Measurements from ENCODE around the gene OR4D10. TPM values are rescaled to one million over a fixed set of nuclear protein-coding genes. Genes with fewer than 3 reads are reported as not detected.

The OR4D10 gene
- total and polyA plus RNA-seq, 2 of the 8 experiments (the other 6 are each of a cell fraction or from before 2014, with no cell fraction given), result not detected

GRCh38 chr11:59448484-59448883, 24.6 kb upstream of the OR4D10 start:
- Histone ChIP-seq H3K23ac (ENCODE audit: insufficient read length) (no peak overlapping the region), H3K9ac (replicated peaks in 1 of 4; ENCODE audit: extremely low read depth in 1 of 4, low read depth in 3 of 4, low read length in 3 of 4) (no peak overlapping the region), H3K4me1 (replicated peaks in 1 of 4; ENCODE audit: control insufficient read depth in 3 of 4, insufficient read depth in 4 of 4, low read length in 3 of 4) (no peaks in the 10 kb centered on the region), H4K20me1 (replicated peaks in 1 of 2; ENCODE audit: control insufficient read depth in 1 of 2, insufficient read depth in 2 of 2, low read length in 2 of 2) (no peaks in the 10 kb centered on the region), H3K4ac (replicated peaks; ENCODE audit: insufficient read length, low read depth, low read length) (no peak overlapping the region), H2BK5ac (ENCODE audit: low read depth, low read length) (no peak overlapping the region), H2BK12ac (ENCODE audit: low read depth, low read length) (no peak overlapping the region), H3K18ac (ENCODE audit: extremely low read depth, low read length) (no peak overlapping the region), H4K8ac (ENCODE audit: extremely low read depth, insufficient read depth, low read length) (no peak overlapping the region), H2AFZ (ENCODE audit: low read length) (no peak overlapping the region), H2BK15ac (ENCODE audit: low read length) (no peak overlapping the region), H4K5ac (ENCODE audit: insufficient read length, low read depth, low read length) (no peak overlapping the region), H2BK20ac (ENCODE audit: low read length) (no peak overlapping the region), H3K4me3 (ENCODE audit: extremely low read depth in 1 of 4, insufficient read depth in 2 of 4, low read depth in 3 of 4, low read length in 4 of 4) (no peak overlapping the region), H4K91ac (replicated peaks; ENCODE audit: insufficient read length, low read length) (no peak overlapping the region), H2AK5ac (ENCODE audit: low read depth, low read length) (no peak overlapping the region), H3K4me2 (ENCODE audit: insufficient read depth in 1 of 2, low read depth in 2 of 2, low read length in 2 of 2) (no peak overlapping the region), H3K36me3 (ENCODE audit: control insufficient read depth in 2 of 4, insufficient read depth in 4 of 4, low read length in 3 of 4) (no peaks in the 10 kb centered on the region), H3K56ac (replicated peaks; ENCODE audit: insufficient read length, low read depth, low read length) (no peak overlapping the region), H3K23me2 (ENCODE audit: low read depth, low read length) (no peaks in the 10 kb centered on the region), H3K27me3 (replicated peaks in 1 of 4; ENCODE audit: control insufficient read depth in 3 of 4, extremely low read depth in 1 of 4, insufficient read depth in 3 of 4, low read length in 3 of 4) (no peaks in the 10 kb centered on the region; a peak in 1 of 7 replicates), H3K9me3 (ENCODE audit: insufficient read depth in 2 of 2, low read depth in 1 of 2, low read length in 1 of 2) (no peaks in the 10 kb centered on the region; a peak in 1 of 4 replicates), H3K27ac (ENCODE audit: low read depth, low read length) (no peak overlapping the region), H3K79me1 (ENCODE audit: low read depth, low read length) (no peaks in the 10 kb centered on the region), H2BK120ac (replicated peaks; ENCODE audit: low read depth, low read length) (no peak overlapping the region), H3K79me2 (ENCODE audit: control insufficient read depth in 1 of 2, insufficient read depth in 2 of 2, low read length in 2 of 2) (no peaks in the 10 kb centered on the region), H3K14ac (ENCODE audit: insufficient read length) (no peak overlapping the region)
- DNase-seq (ENCODE audit: low read depth in 1 of 2, low spot score in 2 of 2) (no peak), FAIRE-seq (no peak)
- ChIA-PET POLR2A (ENCODE audit: partially characterized antibody) (no interaction called here), CTCF (ENCODE audit: partially characterized antibody) (no interaction called here)
- WGBS, 2 experiments (ENCODE audit: extremely low coverage in 1 of 2, insufficient coverage in 1 of 2, insufficient read length in 1 of 2, insufficient replicate concordance in 2 of 2, low coverage in 1 of 2, low lambda C conversion rate in 2 of 2, missing lambda C conversion rate in 1 of 2), result 95% methylated on average over 2 of the region's 2 CpGs; no CpG with 5 or more reads in 1 of the 2 experiments
- TF ChIP-seq MAFK (IDR thresholded peaks at IDR 0.05; ENCODE audit: low read depth, low read length) (no peak), CTCF (IDR thresholded peaks at IDR 0.05; ENCODE audit: control extremely low read depth in 1 of 3, insufficient read depth in 1 of 3, low read depth in 1 of 3, low read length in 3 of 3) (no peak), GABPA (IDR thresholded peaks at IDR 0.05; ENCODE audit: borderline replicate concordance, insufficient read depth, low read length) (no peak), JUND (IDR thresholded peaks at IDR 0.05; ENCODE audit: low read length) (no peak), NANOG (IDR thresholded peaks at IDR 0.05; ENCODE audit: insufficient read depth, low read depth, low read length, poor library complexity, severe bottlenecking) (no peak), HDAC2 (IDR thresholded peaks at IDR 0.05; ENCODE audit: borderline replicate concordance in 1 of 2, low read depth in 2 of 2, low read length in 2 of 2) (no peak), CEBPB (IDR thresholded peaks at IDR 0.05; ENCODE audit: low read depth, low read length) (no peak), ASH2L (IDR thresholded peaks at IDR 0.05; ENCODE audit: low read length) (no peak), POLR2AphosphoS5 (IDR thresholded peaks at IDR 0.05; ENCODE audit: low read depth, low read length) (no peak), CREB1 (IDR thresholded peaks at IDR 0.05) (no peak), KDM4A (IDR thresholded peaks at IDR 0.05; ENCODE audit: low read depth, low read length, severe bottlenecking) (no peak)
- TF ChIP-seq, protein P1, sequence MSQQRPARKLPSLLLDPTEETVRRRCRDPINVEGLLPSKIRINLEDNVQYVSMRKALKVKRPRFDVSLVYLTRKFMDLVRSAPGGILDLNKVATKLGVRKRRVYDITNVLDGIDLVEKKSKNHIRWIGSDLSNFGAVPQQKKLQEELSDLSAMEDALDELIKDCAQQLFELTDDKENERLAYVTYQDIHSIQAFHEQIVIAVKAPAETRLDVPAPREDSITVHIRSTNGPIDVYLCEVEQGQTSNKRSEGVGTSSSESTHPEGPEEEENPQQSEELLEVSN (IDR thresholded peaks at IDR 0.05), result no peak
